GM12878 (cell line): Measurements from ENCODE around the gene ARHGAP22. TPM values are rescaled to one million over a fixed set of nuclear protein-coding genes. Genes with fewer than 3 reads are reported as not detected.

Source experiments
- ATAC-seq: fragments of 200-7000 bp; cut with Tn5 transposase; 3 replicates; pipeline ENCODE4 v1.9.1; 2020; ENCODE audit warnings: mild to moderate bottlenecking, moderate library complexity
- BruUV-seq: library from RNA; stranded (reverse); fragments of 400-500 nt; replicated peaks from 2 replicates; lab custom pipeline; 2021; lab: Mats Ljungman, UMichigan
- CTCF ChIA-PET: fragments of 300-600 bp; sonication (Branson Sonifier 250); formaldehyde crosslinking; extraction: SDS; loops from one replicate; lab custom pipeline; 2021; ENCODE audit warnings: inconsistent platforms; lab: Yijun Ruan, JAX
- POLR2A ChIA-PET: fragments of 350-600 bp; formaldehyde crosslinking; extraction: SDS; loops from one replicate; lab custom pipeline; 2021; ENCODE audit warnings: inconsistent platforms; lab: Charles Lee
- RAD21 ChIA-PET: fragments of 300-600 bp; sonication (Branson Sonifier 250); formaldehyde crosslinking; loops from one replicate; lab custom pipeline; 2023; ENCODE audit warnings: antibody characterized with exemption; ENCODE audit not compliant: unreplicated experiment; lab: Charles Lee
- SMC1A ChIA-PET: fragments of 300-600 bp; sonication (Branson Sonifier 250); formaldehyde crosslinking; loops from one replicate; lab custom pipeline; 2023; ENCODE audit not compliant: unreplicated experiment, uncharacterized antibody; lab: Charles Lee
- DNase-seq: peaks from one replicate; pipeline ENCODE4 v3.0.0-alpha.2; 2011; ENCODE audit warnings: low read depth, low spot score
- FAIRE-seq: peaks from 3 replicates; lab custom pipeline; 2011; peaks lifted over from hg19 to GRCh38; lab: Jason Lieb, UNC
- H2AFZ ChIP-seq: 2 replicates; pipeline ENCODE4 v1.6.0; 2011; ENCODE audit warnings: low read depth, low read length, control low read depth; ENCODE audit not compliant: control insufficient read depth
- H3K27ac ChIP-seq: 2 replicates; pipeline ENCODE4 v1.5.1; 2011; ENCODE audit warnings: control low read depth; ENCODE audit not compliant: control insufficient read depth, insufficient read depth
- H3K27me3 ChIP-seq, 2 experiments: replicated peaks in 1 of 2; 2 replicates each; pipeline versions ENCODE4 v1.6.0 to v1.6.1; 2011; ENCODE audit warnings: low read length in 1 of 2; ENCODE audit not compliant: control insufficient read depth in 2 of 2, insufficient read depth in 2 of 2
- H3K36me3 ChIP-seq, 2 experiments: 2 replicates each; pipeline ENCODE4 v1.5.1; 2011; ENCODE audit warnings: low read length in 1 of 2; ENCODE audit not compliant: control insufficient read depth in 2 of 2, insufficient read depth in 2 of 2
- H3K4me1 ChIP-seq: 2 replicates; pipeline ENCODE4 v1.6.1; 2011; ENCODE audit warnings: mild to moderate bottlenecking, low read length, moderate library complexity, mixed read lengths; ENCODE audit not compliant: control insufficient read depth, insufficient read depth
- H3K4me2 ChIP-seq: 2 replicates; pipeline ENCODE4 v1.6.0; 2011; ENCODE audit warnings: control low read depth; ENCODE audit not compliant: control insufficient read depth, insufficient read depth
- H3K4me3 ChIP-seq: fragments of 200-600 bp; sonication (generic); 2 replicates; pipeline ENCODE4 v1.5.1; 2016
- H3K79me2 ChIP-seq: 2 replicates; pipeline ENCODE4 v1.6.0; 2011; ENCODE audit warnings: low read length; ENCODE audit not compliant: control insufficient read depth, insufficient read depth
- H3K9ac ChIP-seq: 2 replicates; pipeline ENCODE4 v1.8.0; 2011; ENCODE audit warnings: low read length, control low read depth, mixed read lengths; ENCODE audit not compliant: control insufficient read depth, insufficient read depth
- H3K9me3 ChIP-seq: replicated peaks from 3 replicates; pipeline ENCODE4 v1.5.1; 2011; ENCODE audit warnings: mild to moderate bottlenecking, low read length; ENCODE audit not compliant: control insufficient read depth, insufficient read depth
- H4K20me1 ChIP-seq: 2 replicates; pipeline ENCODE4 v1.6.0; 2011; ENCODE audit not compliant: control insufficient read depth, insufficient read depth
- ATF7 ChIP-seq: fragments of 450-650 bp; IDR thresholded peaks from 2 replicates; pipeline ENCODE4 v1.6.1; 2016; ENCODE audit warnings: low read depth, mild to moderate bottlenecking
- BCL11A ChIP-seq: IDR thresholded peaks from 2 replicates; pipeline ENCODE4 v1.6.1; 2011; ENCODE audit warnings: low read depth, low read length
- ESRRA ChIP-seq: IDR thresholded peaks from 2 replicates; pipeline ENCODE4 v1.6.1; 2012; ENCODE audit warnings: mild to moderate bottlenecking, low read length, improper control_type of control experiment
- MAX ChIP-seq: IDR thresholded peaks from 2 replicates; pipeline ENCODE4 v1.6.1; 2012; ENCODE audit warnings: low read depth, low read length, improper control_type of control experiment
- RAD21 ChIP-seq: IDR thresholded peaks from 2 replicates; pipeline ENCODE4 v1.6.1; 2011; ENCODE audit warnings: mild to moderate bottlenecking, low read depth, low read length, moderate library complexity; ENCODE audit not compliant: insufficient read depth
- RCOR1 ChIP-seq: conservative IDR thresholded peaks from 2 replicates; pipeline ENCODE4 v1.6.1; 2012; ENCODE audit warnings: low read depth, low read length, improper control_type of control experiment
- RELA ChIP-seq: fragments of 450-650 bp; IDR thresholded peaks from 2 replicates; pipeline ENCODE4 v1.8.0; 2014; ENCODE audit warnings: borderline replicate concordance; ENCODE audit not compliant: partially characterized antibody
- SREBF2 ChIP-seq: IDR thresholded peaks from 2 replicates; pipeline ENCODE4 v1.6.1; 2012; ENCODE audit warnings: mild to moderate bottlenecking, low read length
- TARDBP ChIP-seq: IDR thresholded peaks from 2 replicates; pipeline ENCODE4 v1.6.1; 2016; ENCODE audit warnings: borderline replicate concordance
- TCF3 ChIP-seq: IDR thresholded peaks from 2 replicates; pipeline ENCODE4 v1.6.1; 2012; ENCODE audit warnings: low read depth, mild to moderate bottlenecking, low read length, borderline replicate concordance; ENCODE audit not compliant: insufficient read depth
- USF1 ChIP-seq: IDR thresholded peaks from 2 replicates; pipeline ENCODE4 v1.6.1; 2011; ENCODE audit warnings: borderline replicate concordance, low read depth, mild to moderate bottlenecking, moderate library complexity, mixed read lengths, low read length; ENCODE audit not compliant: insufficient read depth; ENCODE audit errors: extremely low read length
- ZNF24 ChIP-seq: fragments of 450-650 bp; IDR thresholded peaks from 2 replicates; pipeline ENCODE4 v1.6.1; 2017; ENCODE audit warnings: antibody characterized with exemption, mild to moderate bottlenecking
- WGBS: methylation state at CpG from one replicate; pipeline ENCODE4 v1.1.6; 2016; ENCODE audit warnings: low lambda C conversion rate; ENCODE audit not compliant: insufficient replicate concordance, insufficient coverage; ENCODE audit errors: missing lambda C conversion rate; 5-methylcytosine and 5-hydroxymethylcytosine counted together
- in situ Hi-C: fragments of 300-500 bp; cut with MboI; formaldehyde crosslinking; loops from 9 replicates; pipeline ENCODE4 v1.14.3; 2018; ENCODE audit warnings: mixed read lengths
- intact Hi-C: fragments of 100-400 bp; cut with micrococcal nuclease; formaldehyde crosslinking; loops from one replicate; pipeline ENCODE4 v1.14.2; 2022; ENCODE audit not compliant: unreplicated experiment
- polyA plus RNA-seq, 11 experiments: library from polyadenylated mRNA; depleted of rRNA in 4 of 11; unstranded in 6 of 11; stranded (reverse) in 5 of 11; fragments of >200 nt; fragmentation: Nextera tagmentation in 4 of 11; fragmentation: Illumina TruSeq in 1 of 11; extraction: Ambion mirVana in 4 of 11; extraction: Trizol in 1 of 11; gene quantifications; 1 replicate in 1 of 11; 2 replicates in 10 of 11; pipeline versions ENCODE4 v1.2.1 to v1.2.3, GENCODE V29; 2011 to 2016; ENCODE audit warnings: inconsistent platforms in 2 of 11, missing spikeins in 2 of 11, low read depth in 1 of 11
- total RNA-seq, 4 experiments: library from RNA; depleted of rRNA in 3 of 4; stranded (reverse); fragments of >200 nt in 3 of 4; fragmentation: Illumina TruSeq in 1 of 4; extraction: Trizol in 1 of 4; gene quantifications; 2 replicates each; pipeline versions ENCODE4 v1.2.1 to v1.2.3, GENCODE V29; 2013 to 2021
- TF ChIP-seq, protein P1 (sequence below): fragments of 450-650 bp; IDR thresholded peaks from 2 replicates; pipeline ENCODE4 v1.6.1; 2017; ENCODE audit warnings: antibody characterized with exemption, mild to moderate bottlenecking, moderate library complexity
- TF ChIP-seq, protein P2 (sequence below), 3 experiments: IDR thresholded peaks in 2 of 3; conservative IDR thresholded peaks in 1 of 3; 2 replicates each; pipeline ENCODE4 v1.5.1; 2011; ENCODE audit warnings: low read depth in 3 of 3, low read length in 3 of 3, mild to moderate bottlenecking in 3 of 3, control low read depth in 2 of 3, moderate library complexity in 2 of 3, inconsistent platforms in 1 of 3, mixed read lengths in 1 of 3; ENCODE audit not compliant: control insufficient read depth in 2 of 3, insufficient read depth in 1 of 3; ENCODE audit errors: extremely low read depth in 1 of 3
- TF ChIP-seq, protein P3 (sequence below): fragments of 450-650 bp; IDR thresholded peaks from 2 replicates; pipeline ENCODE4 v1.6.1; 2017; ENCODE audit warnings: mild to moderate bottlenecking, low read depth, inconsistent platforms; ENCODE audit not compliant: poor library complexity, severe bottlenecking

The ARHGAP22 gene
- total and polyA plus RNA-seq, 10 of the 15 experiments (the other 5 are each of a cell fraction or from before 2014, with no cell fraction given) = 0.07 to 0.61 (median 0.18) TPM; not detected in 5

DNA sequence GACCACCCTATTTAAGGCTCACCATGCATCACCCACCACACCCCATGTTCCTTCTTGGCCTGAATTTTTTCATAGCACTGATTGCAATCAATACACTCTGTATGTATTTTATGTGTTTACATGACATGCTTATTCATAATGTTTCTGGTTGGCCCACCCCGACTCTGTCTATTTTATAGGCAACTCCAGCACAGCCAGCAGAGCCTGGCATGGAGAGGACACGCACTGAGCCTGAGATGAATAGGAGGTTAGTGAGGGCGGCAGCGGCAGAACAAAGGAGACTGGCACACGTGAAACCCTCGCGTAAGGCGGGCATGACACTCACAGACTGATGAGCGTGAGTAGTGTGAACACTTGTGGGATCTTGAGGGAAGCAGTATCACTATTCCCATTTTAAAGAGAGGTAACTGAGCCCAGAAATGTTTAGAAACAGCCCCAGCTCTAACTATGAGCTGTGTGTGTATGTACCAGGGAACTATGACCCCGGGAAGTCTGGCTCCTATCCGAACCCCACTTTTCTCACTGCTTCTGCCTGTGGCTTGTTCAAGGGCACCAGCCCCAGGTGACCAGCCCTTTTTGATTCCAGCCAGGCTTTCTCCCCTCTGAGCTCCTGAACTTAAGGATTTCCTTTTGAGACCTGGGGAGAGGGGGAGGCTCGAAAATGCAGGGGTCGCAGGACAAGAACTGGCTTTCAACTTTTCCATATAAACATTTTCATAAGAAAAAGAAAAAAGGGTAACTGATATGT lies 113.3 kb downstream of the ARHGAP22 start:
- no TSS peak for BruUV-seq
- TF ChIP-seq USF1 (no peak), MAX (no peak), ATF7 (no peak), BCL11A (no peak), TARDBP (no peak), TCF3 (no peak), ZNF24 (no peak), SREBF2 (no peak), RELA (no peak), ESRRA (no peak), RAD21 (no peak), RCOR1 (no peak)
- TF ChIP-seq, protein P1, sequence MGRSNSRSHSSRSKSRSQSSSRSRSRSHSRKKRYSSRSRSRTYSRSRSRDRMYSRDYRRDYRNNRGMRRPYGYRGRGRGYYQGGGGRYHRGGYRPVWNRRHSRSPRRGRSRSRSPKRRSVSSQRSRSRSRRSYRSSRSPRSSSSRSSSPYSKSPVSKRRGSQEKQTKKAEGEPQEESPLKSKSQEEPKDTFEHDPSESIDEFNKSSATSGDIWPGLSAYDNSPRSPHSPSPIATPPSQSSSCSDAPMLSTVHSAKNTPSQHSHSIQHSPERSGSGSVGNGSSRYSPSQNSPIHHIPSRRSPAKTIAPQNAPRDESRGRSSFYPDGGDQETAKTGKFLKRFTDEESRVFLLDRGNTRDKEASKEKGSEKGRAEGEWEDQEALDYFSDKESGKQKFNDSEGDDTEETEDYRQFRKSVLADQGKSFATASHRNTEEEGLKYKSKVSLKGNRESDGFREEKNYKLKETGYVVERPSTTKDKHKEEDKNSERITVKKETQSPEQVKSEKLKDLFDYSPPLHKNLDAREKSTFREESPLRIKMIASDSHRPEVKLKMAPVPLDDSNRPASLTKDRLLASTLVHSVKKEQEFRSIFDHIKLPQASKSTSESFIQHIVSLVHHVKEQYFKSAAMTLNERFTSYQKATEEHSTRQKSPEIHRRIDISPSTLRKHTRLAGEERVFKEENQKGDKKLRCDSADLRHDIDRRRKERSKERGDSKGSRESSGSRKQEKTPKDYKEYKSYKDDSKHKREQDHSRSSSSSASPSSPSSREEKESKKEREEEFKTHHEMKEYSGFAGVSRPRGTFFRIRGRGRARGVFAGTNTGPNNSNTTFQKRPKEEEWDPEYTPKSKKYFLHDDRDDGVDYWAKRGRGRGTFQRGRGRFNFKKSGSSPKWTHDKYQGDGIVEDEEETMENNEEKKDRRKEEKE = no peak
- TF ChIP-seq, protein P2, sequence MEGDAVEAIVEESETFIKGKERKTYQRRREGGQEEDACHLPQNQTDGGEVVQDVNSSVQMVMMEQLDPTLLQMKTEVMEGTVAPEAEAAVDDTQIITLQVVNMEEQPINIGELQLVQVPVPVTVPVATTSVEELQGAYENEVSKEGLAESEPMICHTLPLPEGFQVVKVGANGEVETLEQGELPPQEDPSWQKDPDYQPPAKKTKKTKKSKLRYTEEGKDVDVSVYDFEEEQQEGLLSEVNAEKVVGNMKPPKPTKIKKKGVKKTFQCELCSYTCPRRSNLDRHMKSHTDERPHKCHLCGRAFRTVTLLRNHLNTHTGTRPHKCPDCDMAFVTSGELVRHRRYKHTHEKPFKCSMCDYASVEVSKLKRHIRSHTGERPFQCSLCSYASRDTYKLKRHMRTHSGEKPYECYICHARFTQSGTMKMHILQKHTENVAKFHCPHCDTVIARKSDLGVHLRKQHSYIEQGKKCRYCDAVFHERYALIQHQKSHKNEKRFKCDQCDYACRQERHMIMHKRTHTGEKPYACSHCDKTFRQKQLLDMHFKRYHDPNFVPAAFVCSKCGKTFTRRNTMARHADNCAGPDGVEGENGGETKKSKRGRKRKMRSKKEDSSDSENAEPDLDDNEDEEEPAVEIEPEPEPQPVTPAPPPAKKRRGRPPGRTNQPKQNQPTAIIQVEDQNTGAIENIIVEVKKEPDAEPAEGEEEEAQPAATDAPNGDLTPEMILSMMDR (IDR thresholded peaks at IDR 0.05 in 2 of 3, conservative IDR thresholded peaks at IDR 0.05 in 1 of 3; ENCODE audit: control insufficient read depth in 2 of 3, extremely low read depth in 1 of 3, insufficient read depth in 1 of 3, low read depth in 3 of 3, low read length in 3 of 3) = no peak
- TF ChIP-seq, protein P3, sequence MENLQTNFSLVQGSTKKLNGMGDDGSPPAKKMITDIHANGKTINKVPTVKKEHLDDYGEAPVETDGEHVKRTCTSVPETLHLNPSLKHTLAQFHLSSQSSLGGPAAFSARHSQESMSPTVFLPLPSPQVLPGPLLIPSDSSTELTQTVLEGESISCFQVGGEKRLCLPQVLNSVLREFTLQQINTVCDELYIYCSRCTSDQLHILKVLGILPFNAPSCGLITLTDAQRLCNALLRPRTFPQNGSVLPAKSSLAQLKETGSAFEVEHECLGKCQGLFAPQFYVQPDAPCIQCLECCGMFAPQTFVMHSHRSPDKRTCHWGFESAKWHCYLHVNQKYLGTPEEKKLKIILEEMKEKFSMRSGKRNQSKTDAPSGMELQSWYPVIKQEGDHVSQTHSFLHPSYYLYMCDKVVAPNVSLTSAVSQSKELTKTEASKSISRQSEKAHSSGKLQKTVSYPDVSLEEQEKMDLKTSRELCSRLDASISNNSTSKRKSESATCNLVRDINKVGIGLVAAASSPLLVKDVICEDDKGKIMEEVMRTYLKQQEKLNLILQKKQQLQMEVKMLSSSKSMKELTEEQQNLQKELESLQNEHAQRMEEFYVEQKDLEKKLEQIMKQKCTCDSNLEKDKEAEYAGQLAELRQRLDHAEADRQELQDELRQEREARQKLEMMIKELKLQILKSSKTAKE = no peak

More for the DNA sequence above, 113.3 kb downstream of the ARHGAP22 start:
- ATAC-seq (no peak), DNase-seq (no peak), FAIRE-seq (no peak)
- CTCF ChIA-PET = interaction anchor here (1.9 kb wide), 1 partner anchor 128 kb away, joined by 5 read pairs; no protein-coding TSS in a partner anchor
- Histone ChIP-seq H3K4me1 (no peaks in the 10 kb centered on the region), H3K36me3 (no peaks in the 10 kb centered on the region), H3K9ac (no peak overlapping the region), H4K20me1 (no peaks in the 10 kb centered on the region), H3K27me3 (0 out of 4 replicates have a peak, but pooled peaks cover 0 to 3% of the 10 kb centered on the region in 2 experiments), H3K9me3 (no peaks in the 10 kb centered on the region), H3K4me3 (no peak overlapping the region), H3K27ac (no peak overlapping the region), H3K79me2 (no peaks in the 10 kb centered on the region), H3K4me2 (no peak overlapping the region), H2AFZ (no peak overlapping the region)
- SMC1A ChIA-PET = no interaction called here
- WGBS = 69% methylated on average over 13 of the region's 13 CpGs
- intact Hi-C loops = no loop called here
- POLR2A ChIA-PET = interaction anchor here (0.7 kb wide), 1 partner anchor 1033 kb away, joined by 4 read pairs; no protein-coding TSS in a partner anchor
- RAD21 ChIA-PET = no interaction called here
- in situ Hi-C loops = no loop called here
